HepG2 (cell line): Measurements from ENCODE around the gene CES2. TPM values are rescaled to one million over a fixed set of nuclear protein-coding genes. Genes with fewer than 3 reads are reported as not detected.
A peak's percentile ranks its signal among the peaks of the same experiment; 100 is the strongest.

ENCODE experiments used
- FOSL1 ChIP-seq: sonication (generic); formaldehyde crosslinking; IDR thresholded peaks from 2 replicates; pipeline ENCODE4 v1.9.0; 2021; ENCODE audit warnings: missing genetic modification reagents, borderline replicate concordance
- IRX3 ChIP-seq: sonication (generic); formaldehyde crosslinking; IDR thresholded peaks from 2 replicates; pipeline ENCODE4 v1.8.1; 2023; ENCODE audit warnings: mild to moderate bottlenecking, low read depth, missing genetic modification reagents, borderline replicate concordance
- MIER2 ChIP-seq: IDR thresholded peaks from 2 replicates; pipeline ENCODE4 v1.6.1; 2016; ENCODE audit warnings: missing biosample characterization, missing genetic modification reagents
- PPARG ChIP-seq: conservative IDR thresholded peaks from 2 replicates; pipeline ENCODE4 v1.6.1; 2016; ENCODE audit warnings: missing biosample characterization, missing genetic modification reagents
- RXRB ChIP-seq: IDR thresholded peaks from 2 replicates; pipeline ENCODE4 v1.6.1; 2016; ENCODE audit warnings: borderline replicate concordance, missing genetic modification reagents, missing compliant biosample characterization
- SIX4 ChIP-seq: sonication (generic); formaldehyde crosslinking; IDR thresholded peaks from 2 replicates; pipeline ENCODE4 v1.4.0; 2020; ENCODE audit warnings: missing genetic modification reagents
- TRIM24 ChIP-seq: sonication (generic); formaldehyde crosslinking; IDR thresholded peaks from 2 replicates; pipeline ENCODE4 v1.8.0; 2022; ENCODE audit warnings: mild to moderate bottlenecking, missing genetic modification reagents
- ZBTB7A ChIP-seq: sonication (generic); formaldehyde crosslinking; IDR thresholded peaks from 2 replicates; pipeline ENCODE4 v1.8.0; 2022; ENCODE audit warnings: mild to moderate bottlenecking, missing genetic modification reagents
- ZNF12 ChIP-seq: sonication (generic); formaldehyde crosslinking; IDR thresholded peaks from 2 replicates; pipeline ENCODE4 v1.5.0; 2020; ENCODE audit warnings: missing genetic modification reagents
- ZNF24 ChIP-seq: fragments of 450-650 bp; IDR thresholded peaks from 2 replicates; pipeline ENCODE4 v1.6.1; 2017; ENCODE audit warnings: antibody characterized with exemption, mild to moderate bottlenecking
- ZNF296 ChIP-seq: sonication (generic); formaldehyde crosslinking; conservative IDR thresholded peaks from 2 replicates; pipeline ENCODE4 v1.5.0; 2020; ENCODE audit warnings: mild to moderate bottlenecking, missing genetic modification reagents
- ZNF468 ChIP-seq: sonication (generic); formaldehyde crosslinking; IDR thresholded peaks from 2 replicates; pipeline ENCODE4 v1.8.0; 2022; ENCODE audit warnings: mild to moderate bottlenecking, moderate library complexity, missing genetic modification reagents
- ZNF577 ChIP-seq: sonication (generic); formaldehyde crosslinking; IDR thresholded peaks from 2 replicates; pipeline ENCODE4 v1.4.0; 2020; ENCODE audit warnings: mild to moderate bottlenecking, low read depth, missing genetic modification reagents, borderline replicate concordance
- ZNF713 ChIP-seq: sonication (generic); formaldehyde crosslinking; IDR thresholded peaks from 2 replicates; pipeline ENCODE4 v1.4.0; 2020; ENCODE audit warnings: mild to moderate bottlenecking, missing genetic modification reagents
- ZNF883 ChIP-seq: sonication (generic); formaldehyde crosslinking; IDR thresholded peaks from 2 replicates; pipeline ENCODE4 v1.5.1; 2020; ENCODE audit warnings: mild to moderate bottlenecking, missing genetic modification reagents; ENCODE audit errors: not compliant biosample characterization
- polyA plus RNA-seq, 8 experiments: library from polyadenylated mRNA; depleted of rRNA in 3 of 8; stranded (reverse) in 7 of 8; unstranded in 1 of 8; fragments of >200 nt; fragmentation: Illumina TruSeq in 4 of 8; extraction: Trizol in 4 of 8; gene quantifications; 2 replicates each; pipeline versions ENCODE4 v1.2.1 to v1.2.3, GENCODE V29; 2011 to 2016; ENCODE audit warnings: low read depth in 4 of 8, missing spikeins in 1 of 8, mixed read lengths in 1 of 8; ENCODE audit not compliant: insufficient read depth in 1 of 8
- total RNA-seq, 5 experiments: library from RNA; depleted of rRNA; stranded (reverse); fragments of >200 nt; fragmentation: Illumina TruSeq; extraction: Trizol; gene quantifications; 2 replicates each; pipeline ENCODE4 v1.2.3, GENCODE V29; 2016; ENCODE audit warnings: low read depth in 1 of 5
- TF ChIP-seq, protein P1 (sequence below): IDR thresholded peaks from 2 replicates; pipeline ENCODE4 v1.6.1; 2016; ENCODE audit warnings: low read depth
- TF ChIP-seq, protein P2 (sequence below): sonication (generic); formaldehyde crosslinking; IDR thresholded peaks from 2 replicates; pipeline ENCODE4 v1.4.0; 2020; ENCODE audit warnings: mild to moderate bottlenecking, missing genetic modification reagents
- TF ChIP-seq, protein P3 (sequence below): sonication (generic); formaldehyde crosslinking; IDR thresholded peaks from 2 replicates; pipeline ENCODE4 v1.4.0; 2020; ENCODE audit warnings: missing genetic modification reagents
- TF ChIP-seq, protein P4 (sequence below): sonication (generic); formaldehyde crosslinking; IDR thresholded peaks from 2 replicates; pipeline ENCODE4 v1.4.0; 2020; ENCODE audit warnings: missing genetic modification reagents
- TF ChIP-seq, protein P5 (sequence below): sonication (generic); formaldehyde crosslinking; IDR thresholded peaks from 2 replicates; pipeline ENCODE4 v1.8.0; 2022; ENCODE audit warnings: mild to moderate bottlenecking, missing genetic modification reagents

CES2 gene
- total and polyA plus RNA-seq, 2 of the 13 experiments (the other 11 are each of a cell fraction or from before 2014, with no cell fraction given) = 50.6 to 63.8 TPM

DNA sequence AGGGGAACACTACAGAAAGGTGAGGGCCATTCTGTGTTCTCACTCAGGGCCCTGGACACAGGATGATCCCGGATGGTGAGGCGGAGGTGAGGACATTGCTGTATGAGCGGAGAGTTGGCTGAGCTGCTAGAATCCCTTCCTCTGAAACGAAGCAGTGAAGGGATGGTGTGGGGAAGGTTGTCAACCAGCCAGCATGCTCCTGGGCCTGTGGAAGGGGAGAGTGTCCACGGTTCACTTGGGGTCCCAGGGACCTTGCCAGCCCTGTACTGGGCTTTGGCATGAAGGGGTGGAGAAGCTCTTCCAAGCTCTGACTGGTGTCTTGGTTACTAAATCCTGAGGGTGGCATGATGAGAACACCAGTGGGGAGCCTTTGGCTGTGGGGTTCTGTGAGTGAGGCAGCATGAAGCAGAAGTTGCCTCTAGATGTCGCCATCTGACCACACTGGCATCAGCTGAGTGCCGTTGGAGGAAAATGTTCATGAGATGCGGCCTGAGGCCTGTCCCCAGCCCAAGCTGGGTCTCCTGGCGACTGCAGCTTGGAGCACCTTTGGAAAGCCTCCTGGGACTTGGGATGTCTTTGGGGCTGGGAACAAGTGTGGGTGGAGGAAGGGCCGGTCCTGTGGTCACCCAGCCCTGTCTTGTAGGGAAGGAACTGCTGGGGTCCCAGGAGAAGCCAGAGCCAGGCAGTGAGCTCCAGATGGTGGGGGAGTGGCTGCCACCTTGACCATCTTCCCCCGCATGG lies 40.2 kb upstream of the CES2 start (continued):
- TF ChIP-seq IRX3 (CRISPR knock-in tag) = no peak
- no peak for TF ChIP-seq RXRB (CRISPR knock-in tag)
- TF ChIP-seq SIX4 = no peak
- TF ChIP-seq, protein P1, sequence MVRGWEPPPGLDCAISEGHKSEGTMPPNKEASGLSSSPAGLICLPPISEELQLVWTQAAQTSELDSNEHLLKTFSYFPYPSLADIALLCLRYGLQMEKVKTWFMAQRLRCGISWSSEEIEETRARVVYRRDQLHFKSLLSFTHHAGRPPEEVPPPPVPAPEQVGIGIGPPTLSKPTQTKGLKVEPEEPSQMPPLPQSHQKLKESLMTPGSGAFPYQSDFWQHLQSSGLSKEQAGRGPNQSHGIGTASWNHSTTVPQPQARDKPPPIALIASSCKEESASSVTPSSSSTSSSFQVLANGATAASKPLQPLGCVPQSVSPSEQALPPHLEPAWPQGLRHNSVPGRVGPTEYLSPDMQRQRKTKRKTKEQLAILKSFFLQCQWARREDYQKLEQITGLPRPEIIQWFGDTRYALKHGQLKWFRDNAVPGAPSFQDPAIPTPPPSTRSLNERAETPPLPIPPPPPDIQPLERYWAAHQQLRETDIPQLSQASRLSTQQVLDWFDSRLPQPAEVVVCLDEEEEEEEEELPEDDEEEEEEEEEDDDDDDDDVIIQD = peak; percentile 64; the same call in 1 of the 2 replicates
- no peak for TF ChIP-seq ZNF713
- TF ChIP-seq, protein P2, sequence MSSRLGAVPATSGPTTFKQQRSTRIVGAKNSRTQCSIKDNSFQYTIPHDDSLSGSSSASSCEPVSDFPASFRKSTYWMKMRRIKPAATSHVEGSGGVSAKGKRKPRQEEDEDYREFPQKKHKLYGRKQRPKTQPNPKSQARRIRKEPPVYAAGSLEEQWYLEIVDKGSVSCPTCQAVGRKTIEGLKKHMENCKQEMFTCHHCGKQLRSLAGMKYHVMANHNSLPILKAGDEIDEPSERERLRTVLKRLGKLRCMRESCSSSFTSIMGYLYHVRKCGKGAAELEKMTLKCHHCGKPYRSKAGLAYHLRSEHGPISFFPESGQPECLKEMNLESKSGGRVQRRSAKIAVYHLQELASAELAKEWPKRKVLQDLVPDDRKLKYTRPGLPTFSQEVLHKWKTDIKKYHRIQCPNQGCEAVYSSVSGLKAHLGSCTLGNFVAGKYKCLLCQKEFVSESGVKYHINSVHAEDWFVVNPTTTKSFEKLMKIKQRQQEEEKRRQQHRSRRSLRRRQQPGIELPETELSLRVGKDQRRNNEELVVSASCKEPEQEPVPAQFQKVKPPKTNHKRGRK (CRISPR knock-in tag) = no peak
- TF ChIP-seq ZNF12 (CRISPR knock-in tag) = no peak
- no peak for TF ChIP-seq PPARG (CRISPR knock-in tag)
- TF ChIP-seq ZNF24 = no peak
- no peak for TF ChIP-seq ZNF577
- no peak for TF ChIP-seq FOSL1 (CRISPR knock-in tag)
- TF ChIP-seq, protein P3, sequence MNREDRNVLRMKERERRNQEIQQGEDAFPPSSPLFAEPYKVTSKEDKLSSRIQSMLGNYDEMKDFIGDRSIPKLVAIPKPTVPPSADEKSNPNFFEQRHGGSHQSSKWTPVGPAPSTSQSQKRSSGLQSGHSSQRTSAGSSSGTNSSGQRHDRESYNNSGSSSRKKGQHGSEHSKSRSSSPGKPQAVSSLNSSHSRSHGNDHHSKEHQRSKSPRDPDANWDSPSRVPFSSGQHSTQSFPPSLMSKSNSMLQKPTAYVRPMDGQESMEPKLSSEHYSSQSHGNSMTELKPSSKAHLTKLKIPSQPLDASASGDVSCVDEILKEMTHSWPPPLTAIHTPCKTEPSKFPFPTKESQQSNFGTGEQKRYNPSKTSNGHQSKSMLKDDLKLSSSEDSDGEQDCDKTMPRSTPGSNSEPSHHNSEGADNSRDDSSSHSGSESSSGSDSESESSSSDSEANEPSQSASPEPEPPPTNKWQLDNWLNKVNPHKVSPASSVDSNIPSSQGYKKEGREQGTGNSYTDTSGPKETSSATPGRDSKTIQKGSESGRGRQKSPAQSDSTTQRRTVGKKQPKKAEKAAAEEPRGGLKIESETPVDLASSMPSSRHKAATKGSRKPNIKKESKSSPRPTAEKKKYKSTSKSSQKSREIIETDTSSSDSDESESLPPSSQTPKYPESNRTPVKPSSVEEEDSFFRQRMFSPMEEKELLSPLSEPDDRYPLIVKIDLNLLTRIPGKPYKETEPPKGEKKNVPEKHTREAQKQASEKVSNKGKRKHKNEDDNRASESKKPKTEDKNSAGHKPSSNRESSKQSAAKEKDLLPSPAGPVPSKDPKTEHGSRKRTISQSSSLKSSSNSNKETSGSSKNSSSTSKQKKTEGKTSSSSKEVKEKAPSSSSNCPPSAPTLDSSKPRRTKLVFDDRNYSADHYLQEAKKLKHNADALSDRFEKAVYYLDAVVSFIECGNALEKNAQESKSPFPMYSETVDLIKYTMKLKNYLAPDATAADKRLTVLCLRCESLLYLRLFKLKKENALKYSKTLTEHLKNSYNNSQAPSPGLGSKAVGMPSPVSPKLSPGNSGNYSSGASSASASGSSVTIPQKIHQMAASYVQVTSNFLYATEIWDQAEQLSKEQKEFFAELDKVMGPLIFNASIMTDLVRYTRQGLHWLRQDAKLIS (CRISPR knock-in tag) = no peak
- TF ChIP-seq, protein P4, sequence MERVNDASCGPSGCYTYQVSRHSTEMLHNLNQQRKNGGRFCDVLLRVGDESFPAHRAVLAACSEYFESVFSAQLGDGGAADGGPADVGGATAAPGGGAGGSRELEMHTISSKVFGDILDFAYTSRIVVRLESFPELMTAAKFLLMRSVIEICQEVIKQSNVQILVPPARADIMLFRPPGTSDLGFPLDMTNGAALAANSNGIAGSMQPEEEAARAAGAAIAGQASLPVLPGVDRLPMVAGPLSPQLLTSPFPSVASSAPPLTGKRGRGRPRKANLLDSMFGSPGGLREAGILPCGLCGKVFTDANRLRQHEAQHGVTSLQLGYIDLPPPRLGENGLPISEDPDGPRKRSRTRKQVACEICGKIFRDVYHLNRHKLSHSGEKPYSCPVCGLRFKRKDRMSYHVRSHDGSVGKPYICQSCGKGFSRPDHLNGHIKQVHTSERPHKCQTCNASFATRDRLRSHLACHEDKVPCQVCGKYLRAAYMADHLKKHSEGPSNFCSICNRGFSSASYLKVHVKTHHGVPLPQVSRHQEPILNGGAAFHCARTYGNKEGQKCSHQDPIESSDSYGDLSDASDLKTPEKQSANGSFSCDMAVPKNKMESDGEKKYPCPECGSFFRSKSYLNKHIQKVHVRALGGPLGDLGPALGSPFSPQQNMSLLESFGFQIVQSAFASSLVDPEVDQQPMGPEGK (CRISPR knock-in tag) = peak; percentile 52
- TF ChIP-seq, protein P5, sequence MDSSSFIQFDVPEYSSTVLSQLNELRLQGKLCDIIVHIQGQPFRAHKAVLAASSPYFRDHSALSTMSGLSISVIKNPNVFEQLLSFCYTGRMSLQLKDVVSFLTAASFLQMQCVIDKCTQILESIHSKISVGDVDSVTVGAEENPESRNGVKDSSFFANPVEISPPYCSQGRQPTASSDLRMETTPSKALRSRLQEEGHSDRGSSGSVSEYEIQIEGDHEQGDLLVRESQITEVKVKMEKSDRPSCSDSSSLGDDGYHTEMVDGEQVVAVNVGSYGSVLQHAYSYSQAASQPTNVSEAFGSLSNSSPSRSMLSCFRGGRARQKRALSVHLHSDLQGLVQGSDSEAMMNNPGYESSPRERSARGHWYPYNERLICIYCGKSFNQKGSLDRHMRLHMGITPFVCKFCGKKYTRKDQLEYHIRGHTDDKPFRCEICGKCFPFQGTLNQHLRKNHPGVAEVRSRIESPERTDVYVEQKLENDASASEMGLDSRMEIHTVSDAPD (CRISPR knock-in tag) = no peak
- TF ChIP-seq ZNF468 (CRISPR knock-in tag) = no peak
- 0 out of 2 replicates have a peak, but pooled peaks have one; percentile 41 for TF ChIP-seq MIER2 (CRISPR knock-in tag)
- no peak for TF ChIP-seq ZBTB7A
- no peak for TF ChIP-seq ZNF296 (CRISPR knock-in tag)
- no peak for TF ChIP-seq TRIM24 (CRISPR knock-in tag)
- TF ChIP-seq ZNF883 = no peak
